Epidermal melanocyte (primary cell): ENCODE data around the gene GABRG3.

Experiments used
- DNase-seq: peaks from one replicate; pipeline ENCODE4 v3.0.0; 2011; ENCODE audit warnings: low spot score; ENCODE audit not compliant: insufficient read length

Gene GABRG3

GRCh38 chr15:27095886-27096624 is 125.1 kb downstream of the GABRG3 start:
- no peak for DNase-seq

DNA sequence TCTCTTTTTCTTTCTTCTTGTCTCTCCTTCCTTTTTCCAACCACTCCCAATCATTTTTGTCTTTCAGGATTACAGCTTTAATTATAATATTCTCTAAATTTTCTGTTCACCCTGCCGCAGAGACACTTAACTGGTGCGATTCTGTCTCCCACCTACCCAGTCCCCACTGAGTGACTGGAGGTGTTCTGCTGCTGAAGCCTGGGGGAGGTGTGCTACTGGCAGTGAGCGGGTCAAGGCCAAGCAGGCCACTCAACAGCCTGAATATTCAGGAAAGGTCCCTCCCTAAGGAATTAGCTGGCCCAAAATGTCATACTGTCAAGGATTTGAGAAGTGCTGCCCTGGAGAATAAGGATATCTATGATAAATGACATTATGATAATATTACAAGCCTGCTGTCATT is 126.5 kb downstream of the GABRG3 start:
- no peak for DNase-seq

DNA sequence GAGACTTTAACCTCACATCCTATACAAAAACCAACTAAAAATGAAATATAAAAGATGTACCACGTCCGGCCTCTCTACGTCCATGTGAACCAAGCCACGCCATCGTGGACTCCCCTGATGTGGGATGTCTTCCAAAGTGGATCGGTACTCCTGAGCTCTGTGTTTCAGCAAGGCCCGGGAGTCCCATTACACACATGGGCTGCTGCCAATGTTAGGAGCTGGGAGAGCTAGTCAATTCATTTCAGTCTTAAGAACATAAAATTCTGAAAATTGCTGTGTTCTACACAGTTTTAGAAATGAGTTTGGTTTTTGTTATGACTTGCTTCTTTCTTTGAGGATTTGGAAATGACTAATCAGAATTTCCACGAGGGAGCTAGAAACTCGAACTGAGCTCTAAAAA is 131.0 kb downstream of the GABRG3 start:
- DNase-seq: no peak

DNA sequence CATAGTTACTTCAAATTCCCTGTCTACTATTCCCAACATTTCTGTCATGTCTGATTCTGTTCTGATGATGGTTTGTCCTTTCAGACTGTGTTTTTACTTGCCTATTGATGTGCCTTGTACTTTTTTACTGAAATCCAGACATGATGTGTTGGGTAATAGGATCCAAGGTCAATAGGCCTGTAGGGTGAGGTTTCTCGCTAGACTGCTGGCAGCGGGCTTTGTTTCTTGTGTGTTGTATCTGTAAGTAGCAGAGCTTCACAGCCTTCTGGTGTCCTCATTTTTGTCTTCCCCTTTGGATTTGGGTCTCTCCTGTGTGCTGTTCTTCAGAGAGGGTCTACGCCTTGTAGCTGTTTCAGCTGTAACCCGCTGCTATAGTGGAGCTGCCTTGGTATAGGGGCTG is 140.3 kb downstream of the GABRG3 start:
- no peak for DNase-seq

- no peak for DNase-seq
Measured at GRCh38 chr15:27114473-27114872, 143.5 kb downstream of the GABRG3 start.

- no peak for DNase-seq
Measured at GRCh38 chr15:27119695-27120266, 148.8 kb downstream of the GABRG3 start.

GRCh38 chr15:27121672-27122071 is 150.7 kb downstream of the GABRG3 start:
- DNase-seq: no peak

DNA sequence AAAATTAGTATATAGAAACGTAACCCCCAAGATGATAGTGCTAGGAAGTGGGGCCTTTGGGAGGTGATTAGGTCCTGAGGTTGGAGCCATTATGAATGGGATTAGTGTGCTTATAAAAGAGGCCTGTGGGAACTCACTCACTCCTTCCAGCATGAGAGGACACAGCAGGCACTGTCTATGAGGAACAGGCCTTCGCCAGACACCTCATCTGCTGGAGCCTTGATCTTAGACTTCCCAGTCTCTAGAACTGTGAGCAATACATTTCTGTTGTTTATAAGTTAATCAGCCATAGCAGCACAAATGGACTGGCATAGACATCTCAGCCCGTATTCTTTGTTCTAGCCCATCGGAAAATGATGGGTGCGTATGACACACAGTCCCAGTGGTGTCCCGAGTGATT is 152.3 kb downstream of the GABRG3 start:
- DNase-seq: no peak

- DNase-seq: no peak
Measured at GRCh38 chr15:27123808-27124207, 152.8 kb downstream of the GABRG3 start.

DNA sequence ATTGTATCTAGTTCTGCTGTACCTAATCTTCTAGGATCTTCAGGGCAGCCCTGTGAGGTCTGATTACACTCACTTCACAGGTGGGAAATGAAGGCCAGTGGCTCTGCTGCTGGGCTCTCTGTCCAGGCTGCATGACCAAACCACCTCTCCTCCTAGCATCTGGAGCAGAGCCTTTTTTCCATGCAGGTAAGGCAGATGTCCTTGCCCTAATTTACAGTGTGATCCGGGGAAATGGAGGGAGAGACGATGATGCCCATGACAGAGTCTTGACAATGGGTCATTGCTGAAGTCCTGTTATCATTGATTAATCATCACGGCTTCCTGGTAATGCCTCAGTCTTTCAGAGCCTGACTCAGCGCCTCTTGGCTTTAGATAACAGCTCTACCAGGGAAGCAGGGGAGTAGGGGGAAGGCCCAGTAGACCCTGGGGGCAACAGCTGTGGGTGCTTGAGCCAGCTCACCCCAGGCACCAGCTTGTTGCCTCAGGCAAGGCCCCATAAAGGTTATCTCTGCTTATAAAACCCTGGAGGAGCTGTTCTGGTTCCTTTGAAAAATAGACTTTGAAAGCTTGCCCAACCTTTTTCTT is 153.4 kb downstream of the GABRG3 start:
- DNase-seq: no peak

DNA sequence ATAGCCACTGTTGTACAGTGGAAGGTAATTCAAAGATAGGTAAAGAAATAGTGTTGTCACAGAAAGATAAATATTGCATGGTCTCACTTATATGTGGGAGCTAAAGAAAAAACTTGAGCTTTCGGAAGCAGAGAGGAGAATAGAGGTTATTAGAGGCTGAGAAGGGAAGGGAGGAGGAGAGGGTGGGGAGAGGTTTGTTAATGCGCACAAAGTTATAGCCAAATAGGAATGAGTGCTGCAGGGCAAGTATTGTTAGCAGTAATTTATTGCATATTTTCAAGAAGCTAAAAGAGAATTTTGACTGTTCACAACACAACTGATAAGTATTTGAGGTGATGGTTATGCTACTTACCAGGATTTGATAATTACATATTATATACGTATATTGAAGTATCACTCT is 154.2 kb downstream of the GABRG3 start:
- no peak for DNase-seq

GRCh38 chr15:27126449-27126848 is 155.5 kb downstream of the GABRG3 start:
- DNase-seq: no peak

- no peak for DNase-seq
Measured at GRCh38 chr15:27127815-27128570, 157.0 kb downstream of the GABRG3 start.

- no peak for DNase-seq
Measured at GRCh38 chr15:27133249-27133648, 162.3 kb downstream of the GABRG3 start.

DNA sequence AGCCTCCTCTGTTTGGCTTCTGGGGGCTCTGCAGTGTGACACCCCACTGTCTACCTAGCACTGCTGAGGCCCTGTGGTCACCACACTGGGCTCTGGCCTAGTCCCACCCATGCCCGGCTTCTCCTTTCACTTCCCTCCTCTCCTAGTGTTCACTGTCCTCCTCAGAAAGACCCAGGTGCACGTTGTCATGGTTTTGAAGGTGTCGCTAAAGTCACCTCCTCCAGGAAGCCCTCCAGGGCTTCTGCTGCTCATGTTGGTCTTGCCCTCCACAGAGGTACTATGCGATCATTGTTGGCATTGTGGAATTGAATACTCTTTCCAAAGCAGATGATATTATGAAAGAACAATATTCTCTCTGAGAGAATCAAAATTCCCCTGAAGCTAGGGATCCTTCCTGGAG is 163.5 kb downstream of the GABRG3 start:
- DNase-seq: no peak

- DNase-seq: no peak
Measured at GRCh38 chr15:27135151-27135550, 164.2 kb downstream of the GABRG3 start.

DNA sequence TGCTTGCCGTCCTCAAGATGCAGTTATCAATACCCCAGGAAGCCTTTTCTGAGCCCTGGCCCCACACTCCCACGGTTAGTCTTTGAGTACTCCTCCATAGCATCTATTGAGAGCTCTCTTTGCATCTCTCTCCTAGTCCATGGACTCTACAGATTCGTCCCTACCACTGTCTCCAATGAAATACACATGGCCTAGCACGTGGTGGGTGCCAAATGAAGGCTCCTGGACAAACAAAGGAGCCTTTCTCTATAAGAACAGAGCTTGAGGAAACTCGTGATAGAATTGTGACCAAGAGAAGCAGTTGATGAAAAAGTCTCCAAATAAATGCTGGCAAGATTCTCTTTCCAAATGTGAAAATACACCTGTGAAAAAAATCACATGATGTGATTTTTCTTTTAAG is 166.1 kb downstream of the GABRG3 start:
- DNase-seq: no peak

DNA sequence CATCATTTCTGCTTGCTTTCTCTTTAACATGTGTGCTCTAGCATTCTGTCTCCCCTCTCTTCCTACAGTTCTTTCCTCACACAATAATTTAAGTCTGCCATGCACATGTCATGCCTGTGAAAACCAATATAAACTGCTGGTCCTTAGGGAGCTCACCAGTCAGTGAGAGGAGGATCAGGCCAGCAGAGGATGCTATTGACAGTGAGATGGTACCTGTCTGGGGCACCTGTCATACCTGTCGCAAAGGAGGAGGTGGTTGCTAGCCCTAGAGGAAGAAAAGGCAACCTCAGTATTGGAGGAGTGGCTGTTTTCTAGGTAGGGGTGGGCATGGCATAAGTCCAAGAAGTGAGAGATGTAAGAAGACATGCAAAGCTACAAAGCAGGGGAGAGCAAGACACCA is 194.6 kb downstream of the GABRG3 start:
- no peak for DNase-seq

- DNase-seq: no peak
Measured at GRCh38 chr15:27166917-27167316, 195.9 kb downstream of the GABRG3 start.

DNA sequence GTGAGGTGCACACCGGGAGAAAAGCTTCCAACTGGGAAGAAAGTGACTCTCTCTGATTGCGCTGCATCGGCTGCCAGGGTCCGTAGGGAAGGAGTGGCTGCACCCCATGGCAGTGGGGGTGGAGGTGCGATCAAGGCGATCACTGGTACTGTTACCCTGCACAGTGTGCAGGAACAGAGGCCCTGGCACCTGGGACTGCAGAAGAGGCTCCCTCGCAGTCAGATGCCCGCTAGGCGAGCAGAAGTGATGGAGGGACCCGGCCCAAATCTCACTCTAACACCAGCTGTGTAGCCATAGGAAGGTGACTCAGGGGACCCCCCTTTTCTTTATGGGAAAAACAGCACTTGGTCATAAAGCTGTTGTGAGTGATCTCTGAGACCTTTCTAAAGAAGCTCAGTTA is 196.8 kb downstream of the GABRG3 start:
- DNase-seq: no peak

- DNase-seq: no peak
Measured at GRCh38 chr15:27170851-27171250, 199.9 kb downstream of the GABRG3 start.

- DNase-seq: no peak
Measured at GRCh38 chr15:27172821-27173220, 201.8 kb downstream of the GABRG3 start.
